SW 1271 (cell line): ENCODE data around the gene RXFP1.
A peak's percentile ranks its signal among the peaks of the same experiment; 100 is the strongest.
"Not testable (repeated sequence)": the region's sequence is repeated elsewhere in the genome, so short reads cannot be mapped to it uniquely, and the experiment has no call there.

Experiments
- DNase-seq, 2 experiments: peaks; one replicate each; lab custom pipeline; 2025; lab: John Stamatoyannopoulos, UW

The RXFP1 gene

GRCh38 chr4:158613046-158613445 lies 91.4 kb downstream of the RXFP1 start:
- no peak for DNase-seq

GRCh38 chr4:158617956-158618355 lies 96.3 kb downstream of the RXFP1 start:
- DNase-seq: no peak

GRCh38 chr4:158621729-158622128 lies 100.0 kb downstream of the RXFP1 start:
- DNase-seq: no peak

GRCh38 chr4:158622251-158622650 lies 100.6 kb downstream of the RXFP1 start:
- DNase-seq: no peak

- DNase-seq: peak in 1 of 2 experiments; percentile 38
These were observed 103.3 kb downstream of the RXFP1 start for GRCh38 chr4:158624889-158625478.

GRCh38 chr4:158625544-158625943 lies 103.9 kb downstream of the RXFP1 start:
- no peak for DNase-seq

GRCh38 chr4:158630893-158631292 lies 109.2 kb downstream of the RXFP1 start:
- no peak for DNase-seq

GRCh38 chr4:158636619-158637018 lies 114.9 kb downstream of the RXFP1 start:
- no peak for DNase-seq

- DNase-seq: no peak
These were observed 122.7 kb downstream of the RXFP1 start for GRCh38 chr4:158644356-158644755.

- no peak for DNase-seq
These were observed 123.1 kb downstream of the RXFP1 start for GRCh38 chr4:158644760-158645159.

- DNase-seq: no peak
These were observed 127.5 kb downstream of the RXFP1 start for GRCh38 chr4:158649111-158649680.

- no peak for DNase-seq
These were observed 131.2 kb downstream of the RXFP1 start for GRCh38 chr4:158652920-158653319.

GRCh38 chr4:158656439-158656838 lies 134.8 kb downstream of the RXFP1 start:
- no peak for DNase-seq

- no peak for DNase-seq
These were observed 135.6 kb downstream of the RXFP1 start for GRCh38 chr4:158657291-158657690.

- not testable (repeated sequence) for DNase-seq
These were observed 141.6 kb downstream of the RXFP1 start for GRCh38 chr4:158663255-158663654.

GRCh38 chr4:158663707-158664625 lies 142.3 kb downstream of the RXFP1 start:
- not testable (repeated sequence) for DNase-seq

- no peak for DNase-seq
These were observed 143.1 kb downstream of the RXFP1 start for GRCh38 chr4:158664806-158665205.

GRCh38 chr4:158666892-158667291 lies 145.2 kb downstream of the RXFP1 start:
- DNase-seq: no peak

GRCh38 chr4:158667651-158668198 lies 146.0 kb downstream of the RXFP1 start:
- DNase-seq: peak in 1 of 2 experiments; percentile 39

GRCh38 chr4:158669310-158669709 lies 147.6 kb downstream of the RXFP1 start:
- DNase-seq: no peak

- DNase-seq: peak in 1 of 2 experiments; percentile 37
These were observed 149.4 kb downstream of the RXFP1 start for GRCh38 chr4:158670975-158671664.

- no peak for DNase-seq
These were observed 149.9 kb downstream of the RXFP1 start, which contains the start of gene C4orf46 for GRCh38 chr4:158671665-158671914. TSS of gene C4orf46 (minus strand) at chr4:158671887. CDS start at chr4:158671801, 86 bp downstream.
